Measurements from ENCODE around the gene SLC9A3.

DNA sequence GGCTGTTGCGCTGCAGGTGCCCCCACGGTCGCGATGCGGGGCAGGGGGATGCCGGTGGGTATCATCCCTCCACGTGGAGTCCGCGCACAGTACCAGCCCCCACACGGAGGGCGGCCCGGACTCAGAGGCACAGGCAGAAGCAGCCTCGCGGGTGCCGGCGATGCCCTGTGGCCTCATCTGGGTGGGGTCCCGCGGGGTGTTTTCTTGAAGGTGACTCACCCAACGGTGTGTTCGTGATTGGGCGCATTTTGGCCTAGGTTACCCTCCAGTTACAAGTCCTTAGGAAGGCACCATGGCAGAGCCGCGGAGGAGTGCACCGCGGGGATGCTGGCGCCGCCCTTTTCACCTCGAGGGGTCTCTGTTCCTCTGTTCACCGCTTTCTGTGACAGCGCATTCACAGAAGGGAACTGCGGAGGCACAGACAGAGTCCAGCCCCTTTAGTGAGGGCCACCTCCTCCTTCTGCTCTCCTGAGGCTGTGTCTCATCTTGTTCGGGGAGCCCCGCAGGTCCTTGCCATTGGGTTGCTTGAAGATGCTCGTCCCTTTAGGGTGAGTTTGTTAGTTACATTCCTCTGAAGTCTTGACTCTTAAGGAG lies 102.9 kb downstream of the SLC9A3 start:
- TF ChIP-seq EGR1 (IDR thresholded peaks at IDR 0.05) (no peak), RAD21 (IDR thresholded peaks at IDR 0.05; ENCODE audit: low read depth) (no peak), TCF12 (IDR thresholded peaks at IDR 0.05; ENCODE audit: low read depth) (no peak)
- TF ChIP-seq, protein P1, sequence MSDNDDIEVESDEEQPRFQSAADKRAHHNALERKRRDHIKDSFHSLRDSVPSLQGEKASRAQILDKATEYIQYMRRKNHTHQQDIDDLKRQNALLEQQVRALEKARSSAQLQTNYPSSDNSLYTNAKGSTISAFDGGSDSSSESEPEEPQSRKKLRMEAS (IDR thresholded peaks at IDR 0.05): no peak
- TF ChIP-seq, protein P2, sequence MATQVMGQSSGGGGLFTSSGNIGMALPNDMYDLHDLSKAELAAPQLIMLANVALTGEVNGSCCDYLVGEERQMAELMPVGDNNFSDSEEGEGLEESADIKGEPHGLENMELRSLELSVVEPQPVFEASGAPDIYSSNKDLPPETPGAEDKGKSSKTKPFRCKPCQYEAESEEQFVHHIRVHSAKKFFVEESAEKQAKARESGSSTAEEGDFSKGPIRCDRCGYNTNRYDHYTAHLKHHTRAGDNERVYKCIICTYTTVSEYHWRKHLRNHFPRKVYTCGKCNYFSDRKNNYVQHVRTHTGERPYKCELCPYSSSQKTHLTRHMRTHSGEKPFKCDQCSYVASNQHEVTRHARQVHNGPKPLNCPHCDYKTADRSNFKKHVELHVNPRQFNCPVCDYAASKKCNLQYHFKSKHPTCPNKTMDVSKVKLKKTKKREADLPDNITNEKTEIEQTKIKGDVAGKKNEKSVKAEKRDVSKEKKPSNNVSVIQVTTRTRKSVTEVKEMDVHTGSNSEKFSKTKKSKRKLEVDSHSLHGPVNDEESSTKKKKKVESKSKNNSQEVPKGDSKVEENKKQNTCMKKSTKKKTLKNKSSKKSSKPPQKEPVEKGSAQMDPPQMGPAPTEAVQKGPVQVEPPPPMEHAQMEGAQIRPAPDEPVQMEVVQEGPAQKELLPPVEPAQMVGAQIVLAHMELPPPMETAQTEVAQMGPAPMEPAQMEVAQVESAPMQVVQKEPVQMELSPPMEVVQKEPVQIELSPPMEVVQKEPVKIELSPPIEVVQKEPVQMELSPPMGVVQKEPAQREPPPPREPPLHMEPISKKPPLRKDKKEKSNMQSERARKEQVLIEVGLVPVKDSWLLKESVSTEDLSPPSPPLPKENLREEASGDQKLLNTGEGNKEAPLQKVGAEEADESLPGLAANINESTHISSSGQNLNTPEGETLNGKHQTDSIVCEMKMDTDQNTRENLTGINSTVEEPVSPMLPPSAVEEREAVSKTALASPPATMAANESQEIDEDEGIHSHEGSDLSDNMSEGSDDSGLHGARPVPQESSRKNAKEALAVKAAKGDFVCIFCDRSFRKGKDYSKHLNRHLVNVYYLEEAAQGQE (IDR thresholded peaks at IDR 0.05; ENCODE audit: low read depth): no peak

Data from Ishikawa (cell line).